Keratinocyte (primary cell): ENCODE data around the gene MAP2K5. TPM values are rescaled to one million over a fixed set of nuclear protein-coding genes. Genes with fewer than 3 reads are reported as not detected.

Experiments used
- DNase-seq: peaks from one replicate; pipeline ENCODE4 v3.0.0-alpha.2; 2011; ENCODE audit warnings: low read depth, missing footprints, low spot score
- FAIRE-seq: peaks from 2 replicates; lab custom pipeline; 2011; peaks lifted over from hg19 to GRCh38; lab: Jason Lieb, UNC
- H2AFZ ChIP-seq: 2 replicates; pipeline ENCODE4 v1.6.0; 2012; ENCODE audit warnings: low read length, control low read depth, inconsistent platforms; ENCODE audit not compliant: control insufficient read depth
- H3K27ac ChIP-seq: 2 replicates; pipeline ENCODE4 v1.5.1; 2011; ENCODE audit warnings: low read length; ENCODE audit not compliant: control insufficient read depth, insufficient read depth
- H3K27me3 ChIP-seq: 3 replicates; pipeline ENCODE4 v1.6.0; 2011; ENCODE audit warnings: low read length; ENCODE audit not compliant: control insufficient read depth, insufficient read depth; ENCODE audit errors: extremely low read depth
- H3K36me3 ChIP-seq, 2 experiments: 2 replicates in 1 of 2; 3 replicates in 1 of 2; pipeline ENCODE4 v1.5.1; 2011; ENCODE audit warnings: low read length in 2 of 2, mild to moderate bottlenecking in 1 of 2; ENCODE audit not compliant: control insufficient read depth in 2 of 2, insufficient read depth in 2 of 2; ENCODE audit errors: extremely low read depth in 1 of 2
- H3K4me1 ChIP-seq: 3 replicates; pipeline ENCODE4 v1.5.1; 2011; ENCODE audit warnings: low read length; ENCODE audit not compliant: control insufficient read depth, insufficient read depth; ENCODE audit errors: extremely low read depth
- H3K4me2 ChIP-seq: 3 replicates; pipeline ENCODE4 v1.6.0; 2011; ENCODE audit warnings: low read depth, low read length; ENCODE audit not compliant: control insufficient read depth, insufficient read depth; ENCODE audit errors: extremely low read depth
- H3K4me3 ChIP-seq, 3 experiments: fragments of 200-600 bp in 1 of 3; sonication (generic) in 1 of 3; 2 replicates in 2 of 3; 3 replicates in 1 of 3; pipeline ENCODE4 v1.5.1; 2011 to 2016; ENCODE audit warnings: low read length in 3 of 3, mild to moderate bottlenecking in 3 of 3, control low read depth in 2 of 3, inconsistent platforms in 1 of 3, low read depth in 1 of 3, mixed read lengths in 1 of 3, mixed run types in 1 of 3, moderate library complexity in 1 of 3; ENCODE audit not compliant: control insufficient read depth in 2 of 3, insufficient read depth in 2 of 3; ENCODE audit errors: extremely low read depth in 1 of 3
- H3K79me2 ChIP-seq: 2 replicates; pipeline ENCODE4 v1.6.0; 2012; ENCODE audit warnings: low read length; ENCODE audit not compliant: control insufficient read depth, insufficient read depth
- H3K9ac ChIP-seq: 3 replicates; pipeline ENCODE4 v1.6.0; 2011; ENCODE audit warnings: low read length; ENCODE audit not compliant: control insufficient read depth, insufficient read depth; ENCODE audit errors: extremely low read depth
- H3K9me1 ChIP-seq: 3 replicates; pipeline ENCODE4 v1.6.0; 2011; ENCODE audit warnings: low read length; ENCODE audit not compliant: control insufficient read depth, insufficient read depth; ENCODE audit errors: extremely low read depth
- H3K9me3 ChIP-seq: 2 replicates; pipeline ENCODE4 v1.5.1; 2012; ENCODE audit warnings: low read depth, low read length; ENCODE audit not compliant: control insufficient read depth
- H4K20me1 ChIP-seq: 3 replicates; pipeline ENCODE4 v1.6.0; 2011; ENCODE audit warnings: low read length; ENCODE audit not compliant: control insufficient read depth, insufficient read depth; ENCODE audit errors: extremely low read depth
- EZH2 ChIP-seq: IDR thresholded peaks from one replicate; pipeline ENCODE4 v1.6.1; 2012; ENCODE audit warnings: inconsistent platforms, mild to moderate bottlenecking, low read length, moderate library complexity
- dilution Hi-C: fragments of 300-500 bp; cut with MboI; formaldehyde crosslinking; loops from one replicate; pipeline ENCODE4 v1.7.0; 2020; ENCODE audit warnings: low sequenced_read_pairs; ENCODE audit not compliant: extremely low pct_ligation_motif_present
- polyA plus RNA-seq, 5 experiments: library from polyadenylated mRNA; depleted of rRNA in 3 of 5; stranded (reverse) in 3 of 5; stranded (forward) in 1 of 5; unstranded in 1 of 5; fragments of >200 nt; gene quantifications; 1 replicate in 1 of 5; 2 replicates in 3 of 5; 3 replicates in 1 of 5; pipeline versions ENCODE4 v1.2.1 to v1.2.3, GENCODE V29; 2011 to 2012; ENCODE audit warnings: missing spikeins in 2 of 5, low read depth in 1 of 5, low replicate concordance in 1 of 5
- TF ChIP-seq, protein P1 (sequence below), 3 experiments: IDR thresholded peaks in 1 of 3; conservative IDR thresholded peaks in 1 of 3; optimal IDR thresholded peaks in 1 of 3; 2 replicates in 2 of 3; 3 replicates in 1 of 3; pipeline versions ENCODE3 to v1.5.1; 2011; ENCODE audit warnings: low read length in 3 of 3, mild to moderate bottlenecking in 3 of 3, moderate library complexity in 2 of 3, control low read depth in 1 of 3, inconsistent platforms in 1 of 3; ENCODE audit not compliant: insufficient read depth in 2 of 3; ENCODE audit errors: extremely low read depth in 1 of 3

MAP2K5 gene
- polyA plus RNA-seq, 1 donor (not counting 4 experiments of a cell fraction or from before 2014, with no cell fraction given): 3.6 TPM

DNA sequence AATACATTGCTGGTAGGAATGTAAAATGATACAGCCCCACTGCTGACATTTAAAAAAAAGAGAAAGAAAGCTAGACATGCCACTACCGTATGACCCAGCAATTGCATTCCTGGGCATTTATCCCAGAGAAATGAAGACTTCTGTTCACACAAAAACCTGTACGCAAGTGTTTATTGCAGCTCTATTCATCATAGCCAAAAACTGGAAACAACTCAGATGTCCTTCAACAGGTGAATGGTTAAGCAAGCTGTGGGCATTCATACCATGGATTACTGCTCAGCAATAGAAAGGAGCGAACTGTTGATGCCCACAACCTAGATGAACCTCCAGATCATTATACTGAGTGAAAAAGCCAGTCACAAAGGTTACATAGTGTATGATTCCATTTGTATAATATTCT lies 132.5 kb downstream of the MAP2K5 start:
- no peak overlapping the region for H3K9ac ChIP-seq
- H3K4me3 ChIP-seq: no peak overlapping the region
- TF ChIP-seq EZH2: no peak
- TF ChIP-seq, protein P1, sequence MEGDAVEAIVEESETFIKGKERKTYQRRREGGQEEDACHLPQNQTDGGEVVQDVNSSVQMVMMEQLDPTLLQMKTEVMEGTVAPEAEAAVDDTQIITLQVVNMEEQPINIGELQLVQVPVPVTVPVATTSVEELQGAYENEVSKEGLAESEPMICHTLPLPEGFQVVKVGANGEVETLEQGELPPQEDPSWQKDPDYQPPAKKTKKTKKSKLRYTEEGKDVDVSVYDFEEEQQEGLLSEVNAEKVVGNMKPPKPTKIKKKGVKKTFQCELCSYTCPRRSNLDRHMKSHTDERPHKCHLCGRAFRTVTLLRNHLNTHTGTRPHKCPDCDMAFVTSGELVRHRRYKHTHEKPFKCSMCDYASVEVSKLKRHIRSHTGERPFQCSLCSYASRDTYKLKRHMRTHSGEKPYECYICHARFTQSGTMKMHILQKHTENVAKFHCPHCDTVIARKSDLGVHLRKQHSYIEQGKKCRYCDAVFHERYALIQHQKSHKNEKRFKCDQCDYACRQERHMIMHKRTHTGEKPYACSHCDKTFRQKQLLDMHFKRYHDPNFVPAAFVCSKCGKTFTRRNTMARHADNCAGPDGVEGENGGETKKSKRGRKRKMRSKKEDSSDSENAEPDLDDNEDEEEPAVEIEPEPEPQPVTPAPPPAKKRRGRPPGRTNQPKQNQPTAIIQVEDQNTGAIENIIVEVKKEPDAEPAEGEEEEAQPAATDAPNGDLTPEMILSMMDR (optimal IDR thresholded peaks at IDR 0.05 in 1 of 3, IDR thresholded peaks at IDR 0.05 in 1 of 3, conservative IDR thresholded peaks at IDR 0.05 in 1 of 3; ENCODE audit: extremely low read depth in 1 of 3, insufficient read depth in 2 of 3, low read length in 3 of 3): no peak
- H3K27me3 ChIP-seq: no peaks in the 10 kb centered on the region
- H3K9me1 ChIP-seq: no peaks in the 10 kb centered on the region
- dilution Hi-C loops: no loop called here
- no peaks in the 10 kb centered on the region for H3K36me3 ChIP-seq
- H3K4me2 ChIP-seq: no peak overlapping the region
- DNase-seq (no peak), FAIRE-seq (no peak)
- no peaks in the 10 kb centered on the region for H3K9me3 ChIP-seq
- H4K20me1 ChIP-seq: no peaks in the 10 kb centered on the region
- no peak overlapping the region for H2AFZ ChIP-seq
- no peaks in the 10 kb centered on the region for H3K4me1 ChIP-seq
- no peaks in the 10 kb centered on the region for H3K79me2 ChIP-seq
- H3K27ac ChIP-seq: no peak overlapping the region

DNA sequence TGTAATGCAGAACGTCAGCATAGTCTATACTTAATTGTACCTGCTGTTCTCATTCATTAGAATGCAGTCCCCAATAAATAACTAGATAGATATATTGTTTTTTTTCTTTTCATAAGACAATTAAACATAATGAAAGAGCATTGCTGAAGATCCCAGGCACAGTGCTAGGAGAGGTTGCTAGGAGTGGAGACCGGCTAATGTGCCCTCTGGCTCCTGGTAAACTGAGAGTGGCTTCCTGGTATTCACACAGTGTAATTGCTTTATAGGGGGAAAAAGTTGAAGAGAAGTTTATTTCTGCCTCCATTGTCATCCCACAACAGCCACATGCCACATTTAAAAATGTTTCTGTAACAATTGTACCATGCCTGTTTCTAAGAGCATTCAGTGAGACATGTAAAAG lies 135.6 kb downstream of the MAP2K5 start:
- H4K20me1 ChIP-seq: no peaks in the 10 kb centered on the region
- no peak overlapping the region for H3K4me2 ChIP-seq
- no peaks in the 10 kb centered on the region for H3K36me3 ChIP-seq
- H3K4me3 ChIP-seq: no peak overlapping the region
- H3K4me1 ChIP-seq: no peaks in the 10 kb centered on the region
- H3K27ac ChIP-seq: no peak overlapping the region
- DNase-seq (no peak), FAIRE-seq (no peak)
- no peaks in the 10 kb centered on the region for H3K9me3 ChIP-seq
- no peaks in the 10 kb centered on the region for H3K9me1 ChIP-seq
- no peaks in the 10 kb centered on the region for H3K79me2 ChIP-seq
- no peak overlapping the region for H2AFZ ChIP-seq
- dilution Hi-C loops: no loop called here
- no peak for TF ChIP-seq EZH2
- TF ChIP-seq, protein P1 (optimal IDR thresholded peaks at IDR 0.05 in 1 of 3, IDR thresholded peaks at IDR 0.05 in 1 of 3, conservative IDR thresholded peaks at IDR 0.05 in 1 of 3; ENCODE audit: extremely low read depth in 1 of 3, insufficient read depth in 2 of 3, low read length in 3 of 3): no peak
- no peaks in the 10 kb centered on the region for H3K27me3 ChIP-seq
- H3K9ac ChIP-seq: no peak overlapping the region
